GM03348 (cell line): ENCODE data around the gene ICE1.
"Not testable (repeated sequence)": the region's sequence is repeated elsewhere in the genome, so short reads cannot be mapped to it uniquely, and the experiment has no call there.

Experiments
- DNase-seq: peaks from one replicate; pipeline ENCODE4 v3.0.0; 2012; ENCODE audit warnings: low spot score

The ICE1 gene

DNA sequence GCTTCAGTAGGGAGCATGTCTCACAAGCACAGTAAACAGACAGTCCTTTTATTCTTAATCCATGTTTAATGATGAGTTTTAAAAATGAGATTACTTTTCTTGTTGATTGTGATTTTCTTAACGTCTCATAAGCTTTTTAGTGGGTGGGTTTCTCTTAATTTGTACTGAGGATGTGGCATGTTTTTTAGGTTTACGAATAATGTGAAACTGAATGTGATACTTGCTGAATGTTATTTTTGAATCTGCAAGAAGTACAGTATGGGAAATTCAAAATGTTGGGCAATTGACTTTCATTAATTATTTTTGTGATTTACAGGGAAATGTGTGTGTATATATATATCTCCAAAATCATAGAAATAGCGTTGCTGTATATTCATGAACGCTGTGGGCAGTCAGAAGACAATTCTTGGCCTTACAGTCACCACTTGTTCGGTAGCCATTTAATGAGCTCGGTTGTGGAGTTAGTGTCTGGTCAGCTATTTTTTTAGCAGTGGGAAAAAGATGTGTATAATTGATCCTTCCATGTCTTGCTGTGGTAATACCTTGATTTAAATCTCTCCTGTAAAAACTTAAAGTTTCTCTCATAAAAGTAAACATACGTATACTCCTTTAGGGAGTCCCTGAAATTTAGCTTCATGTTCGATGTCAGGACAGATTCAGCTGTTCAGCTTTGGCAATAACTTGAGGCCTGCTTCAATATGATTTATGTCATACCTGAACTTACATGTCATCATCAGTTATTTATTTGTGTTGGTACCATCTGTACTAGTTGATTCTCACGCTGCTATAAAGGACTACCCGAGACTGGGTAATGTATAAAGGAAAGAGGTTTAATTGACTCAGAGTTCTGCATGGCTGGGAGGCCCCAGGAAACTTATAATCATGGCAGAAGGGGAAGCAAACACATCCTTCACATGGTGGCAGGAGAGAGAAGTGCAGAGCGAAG, 15.0 kb downstream of the ICE1 start:
- no peak for DNase-seq

DNA sequence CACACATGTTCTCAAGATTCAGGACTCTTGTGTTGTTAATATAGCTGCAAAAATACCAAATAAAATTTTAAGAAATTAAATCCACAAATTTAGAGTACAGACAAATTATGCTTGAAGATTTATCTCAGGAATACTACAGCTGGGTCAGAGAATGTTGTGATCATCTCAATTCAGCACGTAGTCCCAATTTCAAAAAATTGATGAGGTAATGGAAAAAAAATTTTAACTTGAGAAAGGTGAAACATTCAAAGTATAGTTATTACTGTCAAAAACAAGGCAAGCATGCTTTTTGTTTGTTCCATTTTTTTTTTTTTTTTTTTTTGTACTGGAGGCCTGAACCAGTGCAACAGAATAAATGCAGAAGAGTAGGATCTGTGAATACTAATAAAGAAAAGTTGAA, 29.4 kb downstream of the ICE1 start:
- no peak for DNase-seq

DNA sequence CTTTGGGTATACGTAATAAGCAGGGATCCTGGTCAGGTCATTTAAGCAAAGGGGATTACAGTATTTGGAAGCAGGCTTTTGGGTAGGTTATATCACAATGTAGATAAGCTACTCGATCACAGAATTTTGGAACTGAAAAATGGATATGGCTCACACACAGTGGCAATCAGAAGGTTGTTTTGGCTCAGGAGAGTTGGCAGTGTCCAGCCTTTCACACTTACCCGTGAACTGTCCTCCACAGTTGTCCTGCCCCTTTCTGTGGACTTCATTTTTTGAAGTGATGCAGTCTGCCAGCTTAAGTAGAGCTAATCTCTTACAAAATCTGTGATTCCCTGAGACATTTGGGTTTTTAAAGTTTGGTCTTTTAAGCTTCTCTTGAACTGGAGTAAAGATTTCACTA, 30.7 kb downstream of the ICE1 start:
- DNase-seq = no peak

DNA sequence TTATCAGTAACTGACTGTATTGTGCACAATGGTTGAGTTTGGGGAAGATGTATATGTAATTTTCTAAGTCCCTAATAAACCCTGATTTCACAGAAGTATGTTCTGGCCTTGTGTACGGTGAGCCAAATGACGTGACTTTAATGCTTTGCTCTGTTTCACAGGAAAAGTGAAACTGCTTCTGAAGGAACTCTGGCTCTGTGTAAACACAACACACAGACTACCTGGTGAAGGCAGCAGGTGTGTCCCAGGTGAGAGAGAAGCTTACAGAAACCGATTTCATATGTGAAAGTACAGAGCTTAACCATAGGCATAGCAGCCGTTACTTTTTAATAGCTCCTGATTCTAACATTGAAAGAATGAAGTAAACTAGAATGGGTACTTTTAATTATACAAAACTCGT, 31.9 kb downstream of the ICE1 start:
- DNase-seq = no peak

DNA sequence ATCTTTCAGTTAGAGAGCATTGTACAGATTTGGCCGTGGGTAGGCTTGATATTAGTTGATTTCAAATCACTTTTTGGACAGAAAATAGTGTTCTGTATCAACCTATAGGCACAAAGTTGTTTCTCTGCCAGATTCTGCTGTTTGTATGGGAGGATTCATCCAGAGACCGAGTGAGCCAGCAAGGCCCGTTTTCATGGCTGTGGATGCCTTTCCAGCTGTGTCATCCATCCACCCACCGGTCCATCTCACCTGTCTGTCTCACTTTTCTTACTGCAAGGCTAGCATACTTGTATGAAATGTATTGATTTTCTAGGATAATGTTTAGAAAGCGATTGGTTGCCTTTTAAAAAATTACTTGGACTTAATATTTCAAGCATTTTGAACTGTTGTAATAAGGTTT, 34.4 kb downstream of the ICE1 start:
- no peak for DNase-seq

DNA sequence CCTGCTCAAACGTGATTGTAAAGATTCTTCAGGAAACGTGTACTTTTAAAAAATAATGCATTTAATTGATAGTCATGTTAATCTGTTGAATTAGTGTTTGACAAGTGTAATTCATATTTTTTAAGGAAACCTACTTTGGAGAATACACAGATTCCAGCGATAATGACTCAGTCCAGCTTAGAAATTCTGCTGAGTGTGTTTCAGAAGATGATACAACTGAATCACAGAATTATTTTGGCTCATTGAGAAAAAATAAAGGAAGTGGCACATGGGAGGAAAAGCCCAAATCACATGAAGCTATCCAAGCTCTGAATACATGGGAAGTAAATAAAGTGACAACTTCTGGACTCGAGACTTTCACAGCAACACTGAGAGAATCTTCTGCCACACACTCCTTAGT, 37.8 kb downstream of the ICE1 start:
- DNase-seq = no peak

DNA sequence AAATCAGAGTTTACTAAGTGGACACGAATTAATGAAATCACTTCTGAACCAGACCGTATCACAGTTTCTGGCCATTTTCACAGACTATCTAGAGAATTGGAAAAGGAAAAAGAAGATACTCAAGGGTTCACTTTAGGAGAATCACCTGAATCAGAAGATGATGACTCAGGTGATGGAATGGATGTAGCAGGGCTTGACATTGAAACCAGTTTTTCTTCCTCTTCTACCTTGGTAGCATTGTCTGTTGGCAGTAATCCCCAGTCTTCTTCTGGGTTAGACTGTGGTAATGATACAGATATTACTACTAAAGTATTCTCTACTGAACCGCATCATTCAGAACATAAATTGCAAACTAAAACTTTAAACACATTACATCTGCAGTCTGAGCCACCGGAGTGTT, 38.5 kb downstream of the ICE1 start:
- no peak for DNase-seq

DNA sequence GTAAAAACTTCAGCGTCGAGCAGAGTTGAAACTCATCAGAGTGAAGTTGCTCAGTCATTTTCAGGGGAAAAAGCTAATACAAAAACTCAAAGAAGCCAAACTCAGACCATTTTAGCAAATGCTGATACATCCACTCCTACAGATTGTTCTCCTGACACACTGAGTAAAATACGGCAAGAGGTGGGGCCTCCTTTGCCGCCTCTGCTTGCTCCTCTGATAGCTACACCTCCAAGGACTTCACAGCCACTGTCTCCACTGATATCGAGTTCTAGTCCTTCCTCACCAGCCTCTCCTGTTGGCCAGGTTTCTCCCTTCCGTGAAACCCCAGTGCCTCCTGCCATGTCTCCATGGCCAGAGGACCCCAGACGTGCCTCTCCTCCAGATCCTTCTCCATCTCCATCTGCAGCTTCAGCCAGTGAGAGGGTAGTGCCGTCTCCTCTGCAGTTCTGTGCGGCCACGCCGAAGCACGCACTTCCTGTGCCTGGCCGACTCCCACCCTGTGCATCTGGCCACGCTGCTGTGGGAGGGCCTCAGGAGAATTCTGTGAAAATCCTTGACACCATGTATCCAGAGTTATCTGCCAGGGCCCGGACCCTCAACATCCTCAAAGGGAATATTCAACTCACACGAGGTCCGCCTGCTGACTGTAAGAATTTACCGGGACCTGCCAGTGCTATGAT, 41.7 kb downstream of the ICE1 start:
- DNase-seq = no peak

DNA sequence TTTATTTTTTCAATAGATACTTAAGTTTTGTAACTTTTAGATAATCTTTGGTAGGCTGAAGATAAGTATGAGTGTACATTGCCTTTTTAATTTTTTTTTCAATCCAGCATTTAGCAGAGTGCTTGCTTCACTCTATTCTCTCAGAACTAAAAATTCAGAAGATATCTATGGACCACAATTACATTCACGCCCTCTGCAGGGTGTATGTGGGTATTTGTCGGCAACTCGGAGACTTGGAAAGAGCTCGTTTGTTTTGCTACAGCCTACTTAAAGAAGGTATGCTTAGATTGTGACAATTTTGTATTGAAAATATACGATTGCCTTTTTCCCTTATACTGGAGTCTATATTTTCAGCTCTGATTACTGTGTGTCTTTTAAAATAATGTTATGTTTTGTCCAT, 43.8 kb downstream of the ICE1 start:
- DNase-seq = no peak

DNA sequence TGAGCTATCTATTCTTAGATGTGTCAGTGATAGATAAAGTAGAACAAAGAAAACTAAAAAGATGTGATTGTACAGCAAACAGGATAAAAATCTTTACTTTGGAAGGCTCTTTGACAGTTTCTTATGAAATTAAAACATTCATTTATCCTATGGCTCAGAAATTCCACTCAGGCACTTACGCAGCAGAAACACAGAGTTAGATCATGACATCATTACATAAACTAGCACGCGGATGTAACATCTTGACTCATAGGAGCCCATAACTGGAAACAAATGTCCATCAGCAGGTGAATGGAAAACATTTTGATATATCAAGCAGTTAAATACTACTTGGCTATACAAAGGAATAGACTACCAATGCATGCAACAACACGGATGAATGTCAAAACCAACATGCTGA, 45.3 kb downstream of the ICE1 start:
- DNase-seq = no peak

DNA sequence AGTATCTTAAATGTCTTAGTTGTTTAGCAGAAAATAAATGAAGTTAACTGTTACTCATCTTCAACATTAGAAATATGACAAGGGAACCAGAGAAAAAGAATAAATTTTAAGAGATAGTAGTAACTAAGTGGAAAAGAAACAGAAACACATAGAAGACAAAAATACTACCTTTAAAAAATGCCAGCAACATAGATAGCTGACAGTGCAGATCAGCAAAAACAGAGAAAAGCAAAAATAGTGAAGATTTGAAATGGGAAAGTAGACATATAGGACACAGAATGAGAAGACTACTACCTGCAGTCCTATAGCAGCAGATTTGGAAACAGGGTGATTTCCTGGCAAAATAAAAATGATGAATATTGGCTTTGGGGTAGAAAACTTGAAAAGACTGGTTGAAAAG, 48.5 kb downstream of the ICE1 start:
- DNase-seq = no peak

DNA sequence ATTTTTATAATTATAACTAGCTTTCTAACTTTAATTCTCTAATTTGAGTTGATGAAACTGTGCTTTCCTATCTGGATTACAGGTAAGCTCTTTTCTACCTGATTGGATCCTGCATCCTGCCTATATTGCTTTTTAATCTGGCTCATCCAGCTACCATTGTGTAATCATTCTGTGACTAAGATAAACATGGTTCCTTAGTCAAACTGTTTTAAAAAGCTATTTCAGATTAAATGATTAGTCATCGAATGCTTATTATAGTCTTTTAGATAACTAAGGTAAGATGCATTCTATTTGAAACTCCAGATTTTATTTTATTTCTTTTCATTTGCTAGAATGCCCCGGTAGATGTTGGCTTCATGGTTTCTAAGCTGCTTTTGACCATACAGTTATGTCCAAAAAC, 50.7 kb downstream of the ICE1 start:
- peak; percentile 23 for DNase-seq

DNA sequence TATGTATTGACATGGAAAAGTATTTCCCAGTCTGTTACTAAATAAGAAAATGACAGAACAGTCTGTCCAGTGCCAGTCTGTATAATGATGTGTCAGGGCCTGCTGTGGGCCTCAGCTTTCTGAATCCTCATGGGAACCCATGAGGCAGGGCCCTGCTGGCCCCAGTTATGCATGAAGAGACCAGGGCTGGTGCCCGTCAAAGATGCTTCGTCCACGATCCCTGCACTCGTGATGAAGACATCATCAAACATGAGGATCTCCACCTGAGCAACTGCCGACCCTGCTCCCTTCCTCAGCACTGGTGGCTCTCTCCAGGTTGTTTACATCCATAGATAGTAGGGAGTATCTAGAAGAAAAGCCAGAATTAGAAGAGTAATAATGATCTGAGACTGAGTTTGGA, 52.5 kb downstream of the ICE1 start:
- no peak for DNase-seq

DNA sequence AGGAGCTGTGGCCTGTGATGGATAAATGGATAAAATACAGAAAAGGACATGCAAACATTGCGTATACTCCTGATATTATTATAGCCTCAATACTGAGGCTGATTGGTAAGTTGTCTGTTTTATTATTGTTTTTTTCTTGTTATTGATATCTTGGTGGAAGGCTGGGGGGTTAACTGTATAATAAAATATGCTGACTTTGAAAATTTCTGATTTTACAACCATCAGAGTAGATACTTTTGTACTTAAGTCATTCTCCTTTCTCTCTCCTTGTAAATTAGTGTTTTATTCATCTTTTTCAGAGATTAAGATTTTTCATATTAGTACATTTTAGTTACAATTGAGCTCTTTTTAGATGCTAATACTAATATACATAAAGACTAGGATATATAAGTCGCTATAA, 53.5 kb downstream of the ICE1 start:
- DNase-seq = no peak

DNA sequence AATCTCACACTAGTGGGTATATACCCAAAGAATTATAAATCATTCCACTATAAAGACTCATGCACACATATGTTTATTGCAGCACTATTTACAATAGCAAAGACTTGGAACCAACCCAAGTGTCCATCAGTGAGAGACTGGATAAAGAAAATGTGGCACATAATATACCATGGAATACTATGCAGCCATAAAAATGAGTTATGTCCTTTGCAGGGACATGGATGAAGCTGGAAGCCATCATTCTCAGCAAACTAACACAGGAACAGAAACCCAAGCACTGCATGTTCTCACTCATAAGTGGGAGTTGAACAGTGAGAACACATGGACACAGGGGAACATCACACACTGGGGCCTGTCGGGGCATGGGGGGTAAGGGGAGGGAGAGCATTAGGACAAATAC, 57.1 kb downstream of the ICE1 start:
- DNase-seq = not testable (repeated sequence)

DNA sequence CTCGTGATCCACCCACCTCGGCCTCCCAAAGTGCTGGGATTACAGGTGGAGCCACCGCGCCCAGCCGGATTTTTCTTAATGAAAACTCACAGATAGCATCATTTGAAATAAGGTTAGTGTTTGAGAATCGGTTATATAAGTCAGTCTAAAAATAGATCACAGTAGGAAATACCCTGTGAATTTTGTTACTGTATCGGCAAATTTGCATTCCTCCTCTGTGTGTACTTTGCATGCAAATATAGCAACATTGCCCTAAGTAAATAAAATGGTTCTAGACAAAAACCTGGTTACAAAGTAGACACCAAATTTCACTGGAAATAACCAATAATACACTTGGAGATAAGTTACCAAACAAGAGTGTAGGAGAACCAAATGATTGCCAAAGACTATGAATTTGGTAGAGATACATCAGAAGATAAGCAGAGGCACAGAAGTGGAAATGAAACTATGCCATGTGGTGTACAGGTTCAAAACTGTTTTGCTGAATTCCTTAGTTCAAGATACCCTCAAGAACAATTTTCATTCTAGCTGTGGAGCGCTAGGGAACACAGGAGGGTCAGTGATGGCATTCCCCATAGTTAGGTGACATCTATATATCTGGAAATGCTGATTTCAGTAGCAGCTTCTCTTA, 58.1 kb downstream of the ICE1 start:
- no peak for DNase-seq

DNA sequence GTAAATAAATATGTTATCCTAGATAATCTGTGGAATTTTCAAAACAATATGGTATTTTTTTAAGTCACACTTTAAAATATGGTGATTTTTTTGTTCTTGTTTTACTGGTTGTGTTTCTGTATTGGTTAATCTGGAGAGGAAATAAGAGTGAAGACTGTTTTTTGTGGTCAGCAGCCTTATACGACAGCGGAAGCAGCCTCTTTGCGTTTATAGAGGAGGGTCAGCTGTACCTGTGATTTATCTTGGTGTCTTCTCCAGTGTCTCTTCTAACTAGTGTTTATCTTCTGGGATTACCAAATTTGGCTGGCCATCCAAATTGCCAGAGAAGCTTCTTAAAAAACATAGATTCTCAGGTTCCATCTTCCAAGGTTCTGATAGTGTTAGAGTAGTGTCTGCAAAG, 58.7 kb downstream of the ICE1 start:
- DNase-seq = no peak

DNA sequence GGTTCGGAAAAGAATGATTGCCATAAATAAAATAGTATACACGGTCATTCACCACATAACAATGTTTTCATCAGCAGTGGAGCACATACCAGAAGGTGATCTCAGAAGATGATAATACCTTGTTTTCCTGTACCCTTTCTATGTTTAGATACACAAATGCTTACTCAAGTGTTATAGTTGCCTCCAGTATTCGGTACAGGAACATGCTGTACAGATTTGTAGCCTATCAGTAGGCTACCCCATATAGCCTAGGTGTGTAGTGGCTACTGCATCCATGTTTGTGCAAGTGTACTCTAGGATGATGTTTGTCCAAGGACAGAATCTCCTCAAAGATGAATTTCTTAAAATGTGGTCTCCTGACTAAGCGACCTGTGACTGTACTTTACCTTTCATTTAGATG, 59.2 kb downstream of the ICE1 start:
- DNase-seq = no peak

DNA sequence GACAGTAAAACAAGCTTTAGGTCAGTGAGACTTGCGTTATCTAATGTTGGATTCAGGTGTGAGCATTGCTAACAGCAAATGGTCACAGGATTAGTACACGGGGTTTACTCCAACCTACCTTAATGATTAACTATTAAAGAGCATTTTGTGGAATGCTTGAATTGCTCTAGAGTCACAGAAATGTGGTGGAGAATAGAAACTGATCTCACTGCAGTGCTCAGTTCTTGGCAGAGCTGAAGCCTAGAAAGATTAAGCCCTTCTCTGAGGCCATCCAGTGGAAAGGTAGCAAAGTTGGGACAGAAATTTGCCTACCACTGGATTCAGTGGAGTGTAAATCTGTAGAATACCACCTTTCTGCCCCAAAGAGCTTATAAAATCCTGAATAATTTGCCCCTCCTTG, 60.9 kb downstream of the ICE1 start:
- DNase-seq = no peak

DNA sequence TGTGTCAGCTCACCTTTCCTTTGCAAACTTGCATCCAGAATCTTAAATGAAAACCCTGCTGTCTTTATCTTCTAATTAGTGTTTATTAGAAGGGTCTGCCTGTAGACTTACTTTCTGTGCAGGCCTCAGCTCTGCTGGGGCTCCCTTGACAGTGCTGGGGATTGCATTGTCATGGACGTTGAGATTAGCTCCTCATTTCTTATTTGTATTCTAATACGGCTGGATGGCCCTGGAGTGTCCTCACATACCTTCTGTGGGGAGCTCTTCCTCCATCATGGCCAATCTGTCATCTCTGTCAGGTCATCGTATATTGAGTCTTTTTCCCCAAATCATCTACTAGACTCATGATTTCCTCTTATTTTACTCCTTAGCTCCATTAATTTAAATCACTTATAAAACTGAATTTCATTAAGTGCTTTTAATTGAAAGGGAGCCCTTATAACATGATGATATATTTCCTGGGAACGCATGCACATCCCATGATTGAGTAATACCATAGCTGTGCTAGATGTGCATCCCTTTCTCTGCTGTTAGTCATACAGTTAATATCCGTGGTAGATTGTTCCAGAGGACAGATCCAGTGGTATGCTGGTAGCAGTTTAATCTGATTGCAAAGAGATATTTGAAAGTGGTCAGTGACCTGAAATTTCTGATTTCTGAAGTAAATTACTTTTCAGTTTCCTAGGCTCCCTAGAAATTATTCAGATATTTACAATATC, 61.6 kb downstream of the ICE1 start:
- peak; percentile 60 for DNase-seq

DNA sequence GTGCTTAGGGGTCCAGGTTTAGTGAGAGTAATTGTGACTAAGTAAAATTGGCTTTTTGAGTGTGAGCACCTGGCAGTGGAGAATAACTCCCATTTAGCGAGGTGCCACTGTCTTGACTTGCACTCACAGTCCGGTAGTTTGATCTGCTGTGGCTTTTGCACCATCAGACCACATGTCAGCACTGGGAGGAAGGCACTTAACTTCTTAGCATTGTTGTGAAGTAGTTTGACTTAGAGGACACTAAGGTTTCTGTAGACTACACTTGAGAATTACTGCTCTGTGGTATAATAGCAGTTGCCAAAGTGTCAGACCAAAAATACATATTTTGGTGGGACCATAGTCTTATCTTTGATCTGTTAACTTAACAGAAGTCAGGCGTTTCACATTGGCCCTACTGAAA, 63.6 kb downstream of the ICE1 start:
- no peak for DNase-seq

DNA sequence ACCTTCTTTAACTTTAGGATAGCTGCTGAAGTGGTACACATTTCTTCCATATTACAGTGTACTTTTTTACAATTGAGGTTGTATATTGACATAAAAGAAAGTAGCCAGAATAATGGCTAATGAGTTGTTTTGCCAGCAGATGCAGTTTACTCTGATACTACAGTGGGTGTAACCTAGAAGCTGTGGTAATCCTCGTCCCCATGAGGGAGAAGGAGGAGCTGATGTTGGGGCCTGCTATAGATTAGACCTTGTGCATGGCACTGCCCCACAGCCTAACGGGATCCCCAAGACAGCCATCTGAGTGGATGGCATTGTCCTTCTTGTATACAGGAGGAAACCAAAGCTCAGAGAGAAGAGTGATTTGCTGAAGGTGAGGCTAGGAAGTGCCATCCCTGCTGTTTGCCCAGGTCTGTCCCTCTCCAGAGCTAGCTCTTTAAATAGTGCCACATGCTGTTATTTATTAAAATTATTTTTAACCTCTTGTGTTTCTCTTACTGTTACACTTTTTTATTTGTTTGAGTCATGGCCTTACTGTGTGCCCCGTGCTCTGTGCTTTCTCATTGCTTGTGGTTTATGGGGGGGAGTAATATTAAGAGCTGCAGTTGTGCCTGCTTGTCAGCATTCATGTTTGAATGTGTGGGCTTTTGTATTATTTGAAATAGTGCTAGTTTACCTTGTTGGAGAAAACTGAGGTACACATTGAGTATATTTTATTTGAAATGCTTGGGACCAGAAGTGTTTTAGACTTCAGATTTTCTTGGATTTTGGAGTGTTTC, 65.3 kb downstream of the ICE1 start:
- no peak for DNase-seq
